Erythroblast (primary cell): ENCODE data around the gene UQCRQ.

ENCODE experiments used
- GATA1 ChIP-seq: IDR thresholded peaks from 2 replicates; pipeline ENCODE4 v1.6.1; 2011; ENCODE audit warnings: low read depth, mild to moderate bottlenecking, control low read depth, low read length, moderate library complexity
- POLR2A ChIP-seq: IDR thresholded peaks from 2 replicates; pipeline ENCODE4 v1.6.1; 2011; ENCODE audit warnings: mild to moderate bottlenecking, low read length

DNA sequence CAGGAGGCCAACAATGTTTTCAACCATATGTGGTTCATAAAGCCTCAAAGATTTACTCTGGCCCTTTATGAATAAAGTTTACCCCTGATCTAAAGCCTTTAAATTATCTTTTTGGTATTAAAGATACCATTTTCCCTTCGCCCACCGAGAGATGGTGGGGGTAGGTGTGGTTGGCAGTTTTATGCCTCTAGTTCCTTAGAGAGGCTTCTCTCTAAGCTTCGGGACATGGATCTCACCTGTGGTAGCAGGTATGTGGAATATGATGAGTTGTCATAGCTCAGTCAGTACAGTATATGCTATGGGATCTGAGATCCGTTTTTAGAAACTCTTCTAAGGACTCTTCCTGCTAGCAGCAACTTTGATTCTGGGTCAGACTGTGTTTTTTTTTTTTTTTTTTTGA lies 2.3 kb downstream of the UQCRQ start:
- TF ChIP-seq POLR2A = no peak
- TF ChIP-seq GATA1 = no peak
